ENCODE data around the gene ZXDC. TPM values are rescaled to one million over a fixed set of nuclear protein-coding genes. Genes with fewer than 3 reads are reported as not detected.

ZXDC gene
- polyA plus RNA-seq, 1 experiment = 9.5 TPM

GRCh38 chr3:126421573-126422119 is 54.0 kb downstream of the ZXDC start:
- no peak overlapping the region for H3K4me3 ChIP-seq (ENCODE audit: low read depth, low read length)
- ChIA-PET POLR2A (no interaction called here), CTCF (no interaction called here)
- H3K27ac ChIP-seq (ENCODE audit: low read depth, low read length) = no peak overlapping the region
- no peak for DNase-seq (ENCODE audit: low read depth, low spot score)
- H3K27me3 ChIP-seq (ENCODE audit: control insufficient read depth, insufficient read depth, low read length) = peaks cover 17% of the 10 kb centered on the region
- H3K9me3 ChIP-seq (ENCODE audit: control insufficient read depth, insufficient read depth, low read length) = peaks cover 4% of the 10 kb centered on the region
- TF ChIP-seq CTCF (IDR thresholded peaks at IDR 0.05; ENCODE audit: low read depth, low read length) = no peak

GRCh38 chr3:126419886-126420786 is 55.6 kb downstream of the ZXDC start:
- Histone ChIP-seq H3K9me3 (ENCODE audit: control insufficient read depth, insufficient read depth, low read length) (no peaks in the 10 kb centered on the region; the same call in 1 of the 2 replicates), H3K4me3 (ENCODE audit: low read depth, low read length) (no peak overlapping the region), H3K27ac (ENCODE audit: low read depth, low read length) (no peak overlapping the region), H3K27me3 (ENCODE audit: control insufficient read depth, insufficient read depth, low read length) (peaks cover 29% of the 10 kb centered on the region)
- ChIA-PET POLR2A (interaction anchor here (0.7 kb wide), 1 partner anchor 15 kb away, joined by 11 read pairs; no protein-coding TSS in a partner anchor), CTCF (no interaction called here)
- DNase-seq (ENCODE audit: low read depth, low spot score) = no peak
- TF ChIP-seq CTCF (IDR thresholded peaks at IDR 0.05; ENCODE audit: low read depth, low read length) = no peak

- Histone ChIP-seq H3K27ac (ENCODE audit: low read depth, low read length) (no peak overlapping the region), H3K4me3 (ENCODE audit: low read depth, low read length) (no peak overlapping the region), H3K9me3 (ENCODE audit: control insufficient read depth, insufficient read depth, low read length) (no peaks in the 10 kb centered on the region; the same call in 1 of the 2 replicates), H3K27me3 (ENCODE audit: control insufficient read depth, insufficient read depth, low read length) (peaks cover 34% of the 10 kb centered on the region)
- no peak for DNase-seq (ENCODE audit: low read depth, low spot score)
- ChIA-PET CTCF (no interaction called here), POLR2A (no interaction called here)
- no peak for TF ChIP-seq CTCF (IDR thresholded peaks at IDR 0.05; ENCODE audit: low read depth, low read length)
Measured at GRCh38 chr3:126419151-126419703, 56.5 kb downstream of the ZXDC start.

GRCh38 chr3:126418661-126419131 is 57.0 kb downstream of the ZXDC start:
- POLR2A ChIA-PET = no interaction called here

More at GRCh38 chr3:126418661-126419131, 57.0 kb downstream of the ZXDC start:
- Histone ChIP-seq H3K27me3 (ENCODE audit: control insufficient read depth, insufficient read depth, low read length) (peaks cover 36% of the 10 kb centered on the region), H3K27ac (ENCODE audit: low read depth, low read length) (no peak overlapping the region), H3K4me3 (ENCODE audit: low read depth, low read length) (no peak overlapping the region), H3K9me3 (ENCODE audit: control insufficient read depth, insufficient read depth, low read length) (no peaks in the 10 kb centered on the region; the same call in 1 of the 2 replicates)
- CTCF ChIA-PET = no interaction called here
- no peak for DNase-seq (ENCODE audit: low read depth, low spot score)
- no peak for TF ChIP-seq CTCF (IDR thresholded peaks at IDR 0.05; ENCODE audit: low read depth, low read length)

All from AG04450 (cell line).